ENCODE results near the gene CARF.

DNA sequence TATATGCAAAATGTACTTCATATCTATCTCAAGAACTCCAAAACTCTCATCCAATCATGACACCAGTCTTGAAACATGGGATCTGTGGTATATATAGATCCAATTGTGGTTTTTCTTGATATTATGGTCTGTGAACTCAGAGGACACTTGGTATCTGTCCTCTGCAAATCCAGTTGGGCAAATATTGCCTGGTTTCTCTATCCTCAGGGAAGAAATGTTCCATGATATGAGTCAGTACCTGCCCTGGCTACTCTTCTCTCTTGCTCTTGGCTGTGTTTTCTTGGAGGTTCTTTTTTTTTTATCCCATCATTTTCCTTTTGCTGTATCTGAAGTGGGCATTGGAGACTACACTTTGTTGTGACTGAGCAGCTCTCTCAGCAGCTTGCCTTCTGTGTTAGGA lies 113.5 kb downstream of the CARF start:
- TF ChIP-seq POLR2AphosphoS5 (IDR thresholded peaks at IDR 0.05) (no peak), POLR2A (IDR thresholded peaks at IDR 0.05) (no peak)
- TF ChIP-seq, protein P1, sequence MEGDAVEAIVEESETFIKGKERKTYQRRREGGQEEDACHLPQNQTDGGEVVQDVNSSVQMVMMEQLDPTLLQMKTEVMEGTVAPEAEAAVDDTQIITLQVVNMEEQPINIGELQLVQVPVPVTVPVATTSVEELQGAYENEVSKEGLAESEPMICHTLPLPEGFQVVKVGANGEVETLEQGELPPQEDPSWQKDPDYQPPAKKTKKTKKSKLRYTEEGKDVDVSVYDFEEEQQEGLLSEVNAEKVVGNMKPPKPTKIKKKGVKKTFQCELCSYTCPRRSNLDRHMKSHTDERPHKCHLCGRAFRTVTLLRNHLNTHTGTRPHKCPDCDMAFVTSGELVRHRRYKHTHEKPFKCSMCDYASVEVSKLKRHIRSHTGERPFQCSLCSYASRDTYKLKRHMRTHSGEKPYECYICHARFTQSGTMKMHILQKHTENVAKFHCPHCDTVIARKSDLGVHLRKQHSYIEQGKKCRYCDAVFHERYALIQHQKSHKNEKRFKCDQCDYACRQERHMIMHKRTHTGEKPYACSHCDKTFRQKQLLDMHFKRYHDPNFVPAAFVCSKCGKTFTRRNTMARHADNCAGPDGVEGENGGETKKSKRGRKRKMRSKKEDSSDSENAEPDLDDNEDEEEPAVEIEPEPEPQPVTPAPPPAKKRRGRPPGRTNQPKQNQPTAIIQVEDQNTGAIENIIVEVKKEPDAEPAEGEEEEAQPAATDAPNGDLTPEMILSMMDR (IDR thresholded peaks at IDR 0.05 in 8 of 11, conservative IDR thresholded peaks at IDR 0.05 in 3 of 11), result no peak

Data from spleen (tissue), 7 donors.